GM10248 (cell line): ENCODE data around the gene TRMT2A.

Experiments used
- CTCF ChIA-PET: fragments of 300-600 bp; sonication (Branson Sonifier 250); formaldehyde crosslinking; extraction: SDS; loops from one replicate; lab custom pipeline; 2021; ENCODE audit warnings: antibody characterized with exemption; lab: Yijun Ruan, JAX
- POLR2A ChIA-PET: fragments of 350-650 bp; sonication (Branson Sonifier 250); formaldehyde crosslinking; extraction: SDS; loops from one replicate; lab custom pipeline; 2020; ENCODE audit warnings: antibody characterized with exemption; lab: Yijun Ruan, JAX
- DNase-seq: peaks from one replicate; pipeline ENCODE4 v3.0.0; 2012; ENCODE audit errors: extremely low spot score
- CTCF ChIP-seq: IDR thresholded peaks from 2 replicates; pipeline ENCODE4 v1.5.1; 2012; ENCODE audit warnings: mild to moderate bottlenecking, low read depth; ENCODE audit errors: extremely low read depth, missing control alignments, control extremely low read depth

Gene TRMT2A

DNA sequence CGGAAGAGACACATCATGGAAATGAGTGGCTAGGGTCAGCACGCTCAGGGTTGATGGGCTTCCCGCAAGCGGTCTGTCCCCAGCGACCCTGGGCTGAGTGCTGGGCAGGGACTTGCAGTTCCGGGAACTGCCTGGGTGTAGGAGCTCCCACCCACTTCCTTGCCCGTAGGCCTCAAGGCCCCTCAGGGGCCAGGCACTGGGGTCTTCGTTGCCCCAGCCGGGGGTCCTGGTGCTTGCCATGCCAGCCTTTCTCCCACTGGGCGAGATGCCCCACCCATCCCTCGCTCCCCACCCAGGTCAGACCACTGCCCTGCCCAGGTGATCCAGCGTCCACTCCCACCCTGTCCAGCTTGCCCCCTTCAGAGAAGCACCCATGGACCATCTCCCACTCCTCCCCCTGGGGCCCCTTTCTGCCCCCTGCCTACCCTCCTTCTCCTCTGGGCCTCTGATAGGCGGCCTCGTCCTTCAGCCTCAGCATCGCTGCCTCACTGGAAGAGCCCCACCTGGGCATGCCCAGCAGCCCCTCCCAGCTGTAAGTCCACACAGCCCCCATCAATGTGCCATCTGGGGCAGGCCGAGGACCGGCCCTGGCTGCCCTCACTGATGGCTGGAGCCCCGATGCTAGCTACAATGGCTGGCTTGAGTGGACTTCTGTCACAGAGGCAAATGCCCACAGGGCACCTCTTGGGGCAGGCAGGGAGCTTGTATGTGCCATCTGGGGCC is 54.8 kb downstream of the TRMT2A start:
- no peak for DNase-seq
- ChIA-PET POLR2A (no interaction called here), CTCF (no interaction called here)
- no peak for TF ChIP-seq CTCF
